Fibroblast of upper back skin (primary cell): ENCODE data around the gene EP400.
"Not testable (repeated sequence)": the region's sequence is repeated elsewhere in the genome, so short reads cannot be mapped to it uniquely, and the experiment has no call there.

Source experiments
- DNase-seq: peaks from one replicate; pipeline ENCODE4 v3.0.0-alpha.2; 2013

The EP400 gene

GRCh38 chr12:131928711-131929580 lies 20.8 kb upstream of the EP400 start, which contains the start of gene PUS1:
TSS of gene PUS1 (plus strand) at chr12:131929276. CDS start at chr12:131929723, 447 bp downstream.
- peak; percentile 95 for DNase-seq

GRCh38 chr12:131929581-131930456 lies 19.9 kb upstream of the EP400 start:
- DNase-seq: no peak

GRCh38 chr12:131930510-131930909 lies 19.2 kb upstream of the EP400 start:
- no peak for DNase-seq

GRCh38 chr12:131933387-131933786 lies 16.4 kb upstream of the EP400 start:
- DNase-seq: no peak

GRCh38 chr12:131934535-131934934 lies 15.2 kb upstream of the EP400 start:
- DNase-seq: no peak

GRCh38 chr12:131938082-131938481 lies 11.7 kb upstream of the EP400 start:
- DNase-seq: no peak

GRCh38 chr12:131939007-131939406 lies 10.7 kb upstream of the EP400 start:
- no peak for DNase-seq

- no peak for DNase-seq
Observed at GRCh38 chr12:131940141-131940547, 9.6 kb upstream of the EP400 start.

- DNase-seq: no peak
Observed at GRCh38 chr12:131941116-131941986, 8.4 kb upstream of the EP400 start.

GRCh38 chr12:131941987-131942341 lies 7.8 kb upstream of the EP400 start:
- no peak for DNase-seq

- DNase-seq: no peak
Observed at GRCh38 chr12:131942671-131943070, 7.1 kb upstream of the EP400 start.

- no peak for DNase-seq
Observed at GRCh38 chr12:131943389-131943788, 6.4 kb upstream of the EP400 start.

- no peak for DNase-seq
Observed at GRCh38 chr12:131943876-131944275, 5.9 kb upstream of the EP400 start.

GRCh38 chr12:131944601-131945251 lies 5.0 kb upstream of the EP400 start:
- DNase-seq: no peak

GRCh38 chr12:131946757-131947156 lies 3.0 kb upstream of the EP400 start:
- no peak for DNase-seq

- no peak for DNase-seq
Observed at GRCh38 chr12:131947482-131948027, 2.2 kb upstream of the EP400 start.

- DNase-seq: no peak
Observed at GRCh38 chr12:131948166-131948712, 1.5 kb upstream of the EP400 start.

GRCh38 chr12:131948713-131949430 lies 870 bp upstream of the EP400 start:
- not testable (repeated sequence) for DNase-seq

GRCh38 chr12:131950182-131950913 lies 606 bp downstream of the EP400 start:
- DNase-seq: no peak

- not testable (repeated sequence) for DNase-seq
Observed at GRCh38 chr12:131953810-131954209, 4.1 kb downstream of the EP400 start.
